ENCODE results near the gene KRT23. TPM values are rescaled to one million over a fixed set of nuclear protein-coding genes. Genes with fewer than 3 reads are reported as not detected.

Gene KRT23
- polyA plus RNA-seq (ENCODE audit: insufficient read length in 12 of 12) = 10 to 100 TPM in 3 of 12 donors, under 1 TPM in 6, not detected in 3; 0.12 to 25.1 (median 0.44) TPM
- long read RNA-seq, donor 1, partial matches to known transcripts = 5 of 5 reads
- long read RNA-seq, donor 1, other reads (novel, unspliced or antisense) = 0 of 5 reads
- long read RNA-seq, donor 2 = 0 reads
- long read RNA-seq, donor 3 = 0 reads
- long read RNA-seq, donor 4 = 0 reads
- long read RNA-seq, donor 5 = 0 reads
- long read RNA-seq, donor 6 = 0 reads
- long read RNA-seq, donor 7, partial matches to known transcripts = 0 of 1 reads
- long read RNA-seq, donor 7, other reads (novel, unspliced or antisense) = 0 of 1 reads
- long read RNA-seq, donor 8 = 0 reads
- long read RNA-seq, donor 9, partial matches to known transcripts = 0 of 2 reads
- long read RNA-seq, donor 9, other reads (novel, unspliced or antisense) = 0 of 2 reads
- long read RNA-seq, donor 10 = 0 reads
- long read RNA-seq, donor 11 = 0 reads

DNA sequence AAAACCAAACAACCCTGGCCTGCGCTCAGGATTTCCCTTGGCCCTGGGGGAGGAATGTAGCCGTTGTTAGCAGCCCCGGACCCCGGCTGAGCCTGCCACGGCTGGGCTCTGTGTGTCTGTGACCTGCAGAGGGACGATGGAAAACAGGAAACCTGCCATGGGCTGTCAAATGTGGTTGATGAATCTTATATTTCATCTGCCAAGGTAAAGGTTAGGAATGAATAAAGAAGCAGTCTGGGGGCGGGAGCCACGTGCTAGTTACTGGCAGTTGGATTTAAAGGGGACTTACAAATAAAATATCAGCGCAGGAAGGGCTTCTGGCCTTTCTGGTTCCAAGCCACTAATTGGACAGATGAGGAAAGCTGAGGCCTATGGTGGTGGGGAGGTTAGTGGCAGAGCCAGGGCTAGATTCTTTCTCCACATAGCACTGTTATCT is at the start of gene KRT23:
TSS of gene KRT23 (minus strand) at position 263 of the 436 bp plus-strand sequence. CDS start 1,043 bp downstream, outside the sequence.
- no peak for DNase-seq

GRCh38 chr17:40986920-40987319 is 49.5 kb upstream of the KRT23 start:
- no peak for DNase-seq

DNA sequence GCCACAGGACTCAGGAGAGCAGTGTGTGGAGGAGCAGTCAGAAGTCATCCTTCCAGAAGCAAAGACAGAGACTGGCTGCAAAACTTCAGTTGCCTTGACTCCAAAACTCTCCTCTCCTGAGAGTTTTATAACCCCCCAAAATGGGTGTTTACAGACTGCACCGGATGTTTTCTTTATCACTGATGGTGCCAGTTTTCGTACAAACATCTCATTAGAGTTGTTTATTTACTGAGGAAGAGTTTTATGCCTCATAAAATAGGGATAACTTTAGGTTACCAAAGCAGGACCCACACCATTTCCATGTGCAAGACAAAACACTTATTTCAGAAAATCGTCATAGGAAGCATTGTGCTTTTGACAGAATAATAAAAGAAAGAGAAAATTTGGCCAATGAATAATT is 46.8 kb upstream of the KRT23 start, which contains the start of gene KRT40:
TSS of gene KRT40 (minus strand) at position 101 of the 400 bp plus-strand sequence. CDS start at position 48, 53 bp downstream.
- DNase-seq = no peak

GRCh38 chr17:40981115-40981514 is 43.7 kb upstream of the KRT23 start:
- no peak for DNase-seq

GRCh38 chr17:40980596-40980995 is 43.1 kb upstream of the KRT23 start:
- peak; percentile 80 for DNase-seq

- no peak for DNase-seq
Observed at GRCh38 chr17:40980117-40980516, 42.7 kb upstream of the KRT23 start.

DNA sequence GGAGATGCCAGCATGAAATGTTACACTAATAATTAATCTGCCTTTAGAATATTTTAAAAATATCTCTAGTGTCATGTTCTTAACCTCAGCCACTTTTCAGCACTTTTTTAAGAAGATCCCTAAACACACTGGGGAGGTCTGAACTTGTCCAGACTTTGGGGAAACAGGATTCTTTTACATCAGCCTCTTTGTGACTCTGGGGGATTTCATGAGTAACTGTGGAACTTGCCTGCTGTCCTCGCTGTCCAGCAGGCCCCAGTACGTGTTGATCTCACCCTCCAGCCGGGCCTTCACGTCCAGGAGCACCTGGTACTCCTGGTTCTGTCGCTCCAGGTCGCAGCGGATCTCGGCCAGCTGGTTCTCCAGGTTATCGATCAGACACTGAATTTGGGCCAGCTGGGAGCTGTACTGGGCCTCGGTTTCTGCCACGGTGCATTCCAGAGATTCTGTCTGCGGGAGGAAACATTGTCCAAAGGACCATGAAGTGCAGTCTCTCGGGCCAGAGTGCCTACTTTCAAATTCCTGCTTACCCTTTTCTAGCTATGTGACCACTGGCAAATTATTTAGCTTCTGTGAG is 41.2 kb upstream of the KRT23 start:
- DNase-seq = no peak

- DNase-seq = no peak
Observed at GRCh38 chr17:40975516-40975915, 38.1 kb upstream of the KRT23 start.

GRCh38 chr17:40974366-40974765 is 36.9 kb upstream of the KRT23 start:
- no peak for DNase-seq

DNA sequence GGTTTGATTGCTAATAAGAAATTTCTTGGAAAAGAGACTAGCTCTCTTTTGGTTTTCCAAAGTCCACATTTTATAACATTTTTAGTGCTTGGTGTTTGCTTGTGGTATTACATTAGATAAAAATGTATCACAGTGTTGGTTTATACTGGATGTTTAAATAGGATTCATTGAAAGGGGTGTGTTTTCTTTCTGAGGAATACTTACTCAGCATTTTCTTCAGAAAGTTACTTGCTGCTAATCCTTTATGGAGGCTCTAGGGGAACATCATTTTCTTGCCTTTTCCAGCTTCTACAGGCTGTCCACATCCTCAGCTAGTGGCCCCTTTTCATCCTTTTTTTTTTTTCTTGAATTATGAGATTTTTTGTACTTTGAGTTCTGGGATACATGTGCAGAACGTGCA is 30.1 kb upstream of the KRT23 start:
- DNase-seq = no peak

DNA sequence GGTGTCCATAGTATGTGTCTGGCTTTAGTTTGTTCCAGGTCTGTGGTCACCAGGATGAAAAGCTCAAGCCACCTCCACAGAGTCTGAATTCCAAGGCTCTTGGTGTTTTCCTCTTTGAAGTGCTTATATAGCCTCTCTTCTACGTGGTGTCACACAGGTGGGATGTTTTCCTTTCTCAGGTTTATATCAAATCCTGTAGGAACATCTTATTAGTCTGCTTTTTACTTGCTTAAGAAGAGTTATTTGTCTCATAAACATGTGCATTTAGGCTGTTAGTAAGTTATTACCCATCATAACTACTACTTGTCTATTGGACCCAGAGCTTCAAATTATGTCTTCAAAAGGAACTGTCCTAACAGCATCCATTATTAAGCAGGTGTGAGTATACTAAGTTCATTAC is 29.4 kb upstream of the KRT23 start, which contains the start of gene KRT39:
TSS of gene KRT39 (minus strand) at position 101 of the 400 bp plus-strand sequence. CDS start at position 9, 92 bp downstream.
- no peak for DNase-seq

GRCh38 chr17:40963838-40964237 is 26.4 kb upstream of the KRT23 start:
- no peak for DNase-seq

GRCh38 chr17:40962059-40962561 is 24.7 kb upstream of the KRT23 start:
- no peak for DNase-seq

DNA sequence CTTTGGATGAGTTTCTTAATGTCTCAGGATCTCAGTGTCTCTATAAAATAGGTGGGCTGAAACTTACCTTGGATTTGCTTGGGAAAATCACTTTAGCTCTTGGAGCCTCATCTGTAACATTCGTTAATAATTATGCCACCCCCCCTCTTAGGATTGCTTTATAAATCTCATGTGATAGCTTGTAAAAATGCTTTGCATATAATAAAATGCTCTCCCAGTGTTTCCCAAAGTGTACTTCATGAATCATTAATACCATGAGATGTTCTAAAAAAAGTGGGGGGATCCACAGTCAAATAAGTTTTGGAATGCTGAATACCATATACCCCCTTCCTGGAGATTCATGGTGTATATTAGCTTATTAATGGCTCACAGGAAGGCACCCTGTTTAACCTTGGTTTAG is 24.1 kb upstream of the KRT23 start:
- no peak for DNase-seq

- no peak for DNase-seq
Observed at GRCh38 chr17:40960144-40960543, 22.7 kb upstream of the KRT23 start.

DNA sequence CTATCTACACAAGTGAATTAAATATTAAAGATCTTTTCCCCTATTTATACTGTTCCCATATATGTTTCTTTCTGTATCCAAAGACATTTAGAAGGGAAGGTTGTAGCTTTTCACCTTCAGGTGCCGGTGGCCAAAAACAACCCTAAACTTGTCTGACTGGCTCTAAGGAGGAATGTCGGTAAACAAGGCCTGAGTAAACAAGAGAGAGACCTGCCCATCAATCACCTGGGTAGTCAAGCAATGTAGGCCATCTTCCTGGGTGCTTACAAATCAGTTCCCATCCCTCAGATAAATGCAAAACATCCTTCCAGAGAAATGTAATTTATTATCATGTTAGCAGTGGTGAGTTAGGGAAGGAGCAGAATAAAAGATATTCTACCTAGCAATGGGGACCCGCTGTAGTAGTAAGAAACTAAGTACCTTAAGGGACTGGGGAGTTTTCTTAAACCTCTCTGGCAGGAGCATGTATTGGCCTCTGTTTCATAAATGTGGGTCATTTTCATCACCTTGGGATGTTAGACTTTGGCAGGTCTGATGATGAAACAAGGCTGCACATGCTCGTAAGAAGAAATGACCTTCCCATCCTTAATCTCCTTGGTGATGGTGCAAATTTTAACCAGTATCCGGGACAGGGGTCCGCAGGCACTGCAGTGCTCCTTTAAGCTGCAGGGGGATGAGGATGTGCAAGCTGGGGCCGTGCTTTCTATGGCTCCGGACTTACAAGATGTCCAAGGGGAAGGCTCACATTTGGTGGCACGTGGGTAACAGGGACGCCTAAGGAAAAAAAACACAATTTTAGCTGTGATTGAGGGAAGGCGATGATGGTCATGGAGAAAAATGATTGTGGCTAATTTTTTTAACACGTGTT is 20.9 kb upstream of the KRT23 start:
- DNase-seq = no peak

GRCh38 chr17:40956401-40957254 is 19.2 kb upstream of the KRT23 start:
- DNase-seq = no peak

GRCh38 chr17:40953881-40954280 is 16.4 kb upstream of the KRT23 start:
- no peak for DNase-seq

DNA sequence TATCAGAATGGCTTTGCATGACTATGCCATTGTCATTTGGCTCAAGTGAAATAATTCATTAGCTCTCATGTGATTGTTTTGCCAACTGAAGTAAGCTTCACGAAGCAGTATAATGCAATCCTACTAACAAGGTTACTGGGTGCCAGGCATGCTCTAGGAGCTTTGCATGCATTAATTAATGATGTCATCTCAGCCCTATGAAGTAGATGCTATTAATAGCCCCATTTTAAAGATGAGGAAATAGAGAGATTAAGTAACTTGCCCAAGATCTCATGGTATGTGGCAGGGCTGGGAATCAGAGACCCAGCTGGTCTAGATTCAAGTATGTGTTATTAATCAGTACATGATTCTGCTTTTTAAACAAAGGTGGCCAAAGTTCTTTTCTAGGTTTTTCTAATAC is 15.2 kb upstream of the KRT23 start:
- DNase-seq = no peak

GRCh38 chr17:40952154-40952553 is 14.7 kb upstream of the KRT23 start:
- no peak for DNase-seq
